ENCODE data around the gene CARD19.

DNA sequence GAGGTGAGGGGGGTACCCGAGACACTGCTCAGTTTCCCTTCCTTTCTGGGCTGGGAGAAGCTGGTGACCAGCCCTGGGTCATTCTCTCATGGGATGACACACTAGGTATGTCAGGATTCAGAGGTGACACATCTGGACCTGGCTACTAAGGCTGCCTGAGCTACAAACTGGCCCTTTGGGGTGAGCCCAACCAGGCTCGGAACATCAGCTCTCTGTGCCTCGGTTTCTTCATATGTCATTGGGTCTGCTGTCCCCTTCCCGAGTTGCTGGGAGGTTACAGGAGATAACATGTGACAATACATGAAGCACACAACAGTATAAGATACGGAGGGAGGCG, 11.8 kb downstream of the CARD19 start:
- TF ChIP-seq POLR2A (IDR thresholded peaks at IDR 0.05): no peak
- TF ChIP-seq, protein P1, sequence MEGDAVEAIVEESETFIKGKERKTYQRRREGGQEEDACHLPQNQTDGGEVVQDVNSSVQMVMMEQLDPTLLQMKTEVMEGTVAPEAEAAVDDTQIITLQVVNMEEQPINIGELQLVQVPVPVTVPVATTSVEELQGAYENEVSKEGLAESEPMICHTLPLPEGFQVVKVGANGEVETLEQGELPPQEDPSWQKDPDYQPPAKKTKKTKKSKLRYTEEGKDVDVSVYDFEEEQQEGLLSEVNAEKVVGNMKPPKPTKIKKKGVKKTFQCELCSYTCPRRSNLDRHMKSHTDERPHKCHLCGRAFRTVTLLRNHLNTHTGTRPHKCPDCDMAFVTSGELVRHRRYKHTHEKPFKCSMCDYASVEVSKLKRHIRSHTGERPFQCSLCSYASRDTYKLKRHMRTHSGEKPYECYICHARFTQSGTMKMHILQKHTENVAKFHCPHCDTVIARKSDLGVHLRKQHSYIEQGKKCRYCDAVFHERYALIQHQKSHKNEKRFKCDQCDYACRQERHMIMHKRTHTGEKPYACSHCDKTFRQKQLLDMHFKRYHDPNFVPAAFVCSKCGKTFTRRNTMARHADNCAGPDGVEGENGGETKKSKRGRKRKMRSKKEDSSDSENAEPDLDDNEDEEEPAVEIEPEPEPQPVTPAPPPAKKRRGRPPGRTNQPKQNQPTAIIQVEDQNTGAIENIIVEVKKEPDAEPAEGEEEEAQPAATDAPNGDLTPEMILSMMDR (IDR thresholded peaks at IDR 0.05): no peak
